Measurements from ENCODE around the gene CACNA2D1. TPM values are rescaled to one million over a fixed set of nuclear protein-coding genes. Genes with fewer than 3 reads are reported as not detected.

Gene CACNA2D1
- total RNA-seq, 1 experiment from 2014 or later: 25.4 TPM

DNA sequence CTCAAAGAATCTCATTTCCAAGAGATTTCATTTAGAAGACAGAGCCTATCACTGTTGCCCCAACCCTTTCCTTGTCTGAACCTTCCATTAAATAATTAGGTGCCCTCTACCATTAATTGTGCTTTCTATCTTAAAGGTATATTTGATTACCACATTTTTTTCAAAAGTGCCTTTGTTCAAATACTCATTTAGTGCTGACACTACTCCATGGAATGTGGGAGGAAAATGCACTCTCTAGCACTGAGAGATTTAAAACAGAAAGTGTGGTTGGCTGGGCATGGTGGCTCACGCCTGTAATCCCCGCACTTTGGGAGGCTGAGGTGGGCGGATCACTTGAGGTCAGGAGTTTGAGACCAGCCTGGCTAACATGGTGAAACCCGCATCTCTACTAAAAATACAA lies 119.8 kb downstream of the CACNA2D1 start:
- Histone ChIP-seq H3K4me3 (no peak overlapping the region), H3K27me3 (no peaks in the 10 kb centered on the region), H3K27ac (no peak overlapping the region), H3K4me1 (peaks cover 3% of the 10 kb centered on the region; the same call in 1 of the 2 replicates), H3K36me3 (no peaks in the 10 kb centered on the region), H3K9me3 (replicated peaks) (no peaks in the 10 kb centered on the region)
- no peak for DNase-seq

DNA sequence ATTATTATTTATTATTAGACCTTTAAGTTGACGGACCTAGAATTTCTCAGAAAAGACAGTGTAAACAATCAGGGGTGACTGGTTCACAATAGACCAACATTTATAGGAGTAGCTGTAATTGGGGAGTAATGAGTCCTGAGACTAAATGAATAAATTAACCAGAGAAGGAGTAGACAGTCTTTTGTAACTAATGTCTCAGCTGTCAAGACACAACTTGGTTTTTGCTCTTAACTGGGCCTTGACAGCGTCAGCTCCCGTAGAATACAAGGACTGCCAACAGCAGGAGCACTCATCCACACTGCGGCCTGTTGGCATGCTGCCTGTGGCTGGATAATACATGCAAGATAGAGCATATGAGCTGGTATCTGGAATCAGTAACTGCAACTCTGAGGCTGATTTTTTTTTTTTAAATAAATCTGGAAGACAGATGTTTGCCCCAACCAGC lies 123.9 kb downstream of the CACNA2D1 start:
- Histone ChIP-seq H3K27ac (no peak overlapping the region), H3K4me1 (no peaks in the 10 kb centered on the region), H3K4me3 (no peak overlapping the region), H3K27me3 (no peaks in the 10 kb centered on the region), H3K36me3 (no peaks in the 10 kb centered on the region), H3K9me3 (replicated peaks) (no peaks in the 10 kb centered on the region)
- peak; percentile 79 to 80 for DNase-seq

DNA sequence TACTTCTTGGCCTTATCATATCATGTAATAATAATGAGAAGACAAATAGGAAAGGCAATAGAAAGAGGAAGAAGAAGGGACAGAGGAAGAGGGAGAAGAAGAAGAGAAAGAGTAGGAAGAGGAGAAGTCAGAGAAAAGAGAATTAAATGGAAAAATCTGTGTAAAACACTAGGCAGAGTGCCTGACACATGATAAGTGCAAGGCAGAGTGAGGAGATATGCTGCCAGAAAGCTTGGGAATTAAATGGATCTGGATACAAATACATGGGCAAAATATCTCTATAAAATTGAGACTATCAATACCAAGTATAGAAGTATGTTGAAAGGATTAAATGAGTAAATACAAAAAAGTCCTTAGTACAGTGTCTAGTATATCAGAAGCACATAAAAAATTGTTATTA lies 124.8 kb downstream of the CACNA2D1 start:
- no peaks in the 10 kb centered on the region for H3K4me1 ChIP-seq

DNA sequence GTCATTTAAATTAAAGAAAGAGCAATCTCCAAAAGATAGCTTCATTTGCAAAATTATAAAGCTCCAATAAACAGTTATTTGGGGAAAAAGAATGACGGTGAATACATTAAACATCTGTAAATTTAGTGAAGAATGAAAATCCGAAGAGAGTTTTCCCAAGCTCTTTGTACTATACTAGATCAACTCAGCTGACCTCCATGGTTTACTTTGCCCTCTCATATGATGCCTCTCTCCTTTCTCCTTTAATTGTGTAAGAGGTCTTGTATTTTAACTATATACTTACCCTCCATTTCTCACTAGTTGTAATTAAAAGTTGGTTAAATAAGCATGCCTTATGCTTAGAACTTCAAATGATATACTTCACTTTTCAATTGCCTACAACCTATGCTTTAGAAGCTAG lies 125.8 kb downstream of the CACNA2D1 start:
- Histone ChIP-seq H3K36me3 (no peaks in the 10 kb centered on the region; the same call in 1 of the 2 replicates), H3K27me3 (no peaks in the 10 kb centered on the region), H3K4me1 (peaks cover 5% of the 10 kb centered on the region; the same call in 1 of the 2 replicates), H3K27ac (no peak overlapping the region), H3K9me3 (replicated peaks) (no peaks in the 10 kb centered on the region), H3K4me3 (no peak overlapping the region)
- no peak for DNase-seq

More for the DNA sequence above, 124.8 kb downstream of the CACNA2D1 start:
- Histone ChIP-seq H3K27me3 (no peaks in the 10 kb centered on the region), H3K27ac (no peak overlapping the region), H3K4me3 (no peak overlapping the region), H3K9me3 (replicated peaks) (no peaks in the 10 kb centered on the region), H3K36me3 (no peaks in the 10 kb centered on the region; the same call in 1 of the 2 replicates)
- no peak for DNase-seq

DNA sequence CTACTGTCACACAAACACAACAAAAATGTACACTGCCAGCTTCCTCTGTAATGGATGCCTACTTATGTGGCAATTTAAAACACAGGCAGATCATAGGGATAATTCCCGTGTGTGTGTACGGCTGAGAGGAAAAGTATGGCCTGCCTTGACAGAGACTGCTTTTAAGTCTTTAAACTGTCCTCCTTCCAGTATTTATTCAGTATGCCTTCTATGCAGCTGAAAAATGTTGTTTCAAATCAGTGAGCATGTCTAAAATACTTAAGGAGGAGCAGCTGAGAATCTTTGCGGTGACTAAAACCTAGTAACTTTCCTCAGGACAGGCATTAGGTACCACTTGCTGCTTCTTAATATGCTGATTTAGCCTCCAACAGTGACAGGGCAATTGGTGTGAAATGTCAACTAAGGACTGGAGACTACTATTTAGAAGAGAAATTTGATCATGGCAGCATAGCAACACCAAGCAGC lies 126.3 kb downstream of the CACNA2D1 start:
- Histone ChIP-seq H3K27ac (no peak overlapping the region), H3K4me1 (peaks cover 5% of the 10 kb centered on the region; the same call in 1 of the 2 replicates), H3K9me3 (replicated peaks) (no peaks in the 10 kb centered on the region), H3K4me3 (no peak overlapping the region), H3K27me3 (no peaks in the 10 kb centered on the region), H3K36me3 (no peaks in the 10 kb centered on the region; the same call in 1 of the 2 replicates)
- DNase-seq: peak in 1 of 2 experiments; percentile 19

DNA sequence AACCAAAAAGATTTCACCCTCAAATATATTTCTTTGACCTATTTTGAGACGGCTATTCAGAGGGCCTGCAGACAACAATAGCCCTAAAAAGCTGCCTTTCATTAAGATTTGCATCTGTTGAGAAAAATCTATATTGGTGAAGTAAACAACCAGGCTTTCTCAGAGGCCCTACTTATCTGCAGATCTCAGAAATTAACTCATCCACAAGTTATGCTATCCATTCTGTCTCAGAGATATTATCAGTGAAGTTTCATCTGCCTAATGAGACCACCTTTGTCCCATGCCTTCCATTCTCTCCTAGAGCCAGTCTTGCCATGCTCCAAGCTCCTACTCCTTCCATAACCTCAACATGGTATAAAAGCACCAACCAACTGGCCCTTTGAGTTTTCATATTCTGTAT lies 130.3 kb downstream of the CACNA2D1 start:
- H3K4me1 ChIP-seq: peaks cover 5% of the 10 kb centered on the region; the same call in 1 of the 2 replicates
- H3K4me3 ChIP-seq: no peak overlapping the region
- H3K27ac ChIP-seq: peak overlapping the region; percentile 9; the same call in 1 of the 2 replicates
- no peaks in the 10 kb centered on the region for H3K27me3 ChIP-seq
- H3K36me3 ChIP-seq: no peaks in the 10 kb centered on the region; the same call in 1 of the 2 replicates
- peak in 1 of 2 experiments; percentile 24 for DNase-seq
- H3K9me3 ChIP-seq (replicated peaks): no peaks in the 10 kb centered on the region

DNA sequence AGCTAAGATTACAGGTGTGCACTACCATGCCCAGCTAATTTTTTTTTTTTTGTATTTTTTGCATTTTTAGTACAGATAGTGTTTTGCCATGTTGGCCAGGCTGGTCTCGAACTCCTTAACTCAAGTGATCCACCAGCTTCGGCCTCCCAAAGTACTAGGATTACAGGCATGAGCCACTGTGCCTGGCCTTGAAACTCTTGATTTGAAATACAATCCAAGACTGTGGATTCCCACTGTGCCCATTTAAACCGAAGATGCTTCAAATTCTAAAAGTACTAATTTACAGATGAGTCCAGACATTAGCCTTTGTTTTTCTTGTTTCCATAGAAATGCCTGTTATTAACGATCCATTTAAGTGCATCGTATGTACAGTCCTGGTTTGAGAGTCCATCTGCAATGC lies 130.9 kb downstream of the CACNA2D1 start:
- Histone ChIP-seq H3K27ac (peak overlapping the region; percentile 9; the same call in 1 of the 2 replicates), H3K4me3 (no peak overlapping the region), H3K4me1 (peaks cover 5% of the 10 kb centered on the region; the same call in 1 of the 2 replicates), H3K9me3 (replicated peaks) (no peaks in the 10 kb centered on the region), H3K36me3 (peaks cover under 1% of the 10 kb centered on the region; the same call in 1 of the 2 replicates), H3K27me3 (no peaks in the 10 kb centered on the region)
- no peak for DNase-seq

DNA sequence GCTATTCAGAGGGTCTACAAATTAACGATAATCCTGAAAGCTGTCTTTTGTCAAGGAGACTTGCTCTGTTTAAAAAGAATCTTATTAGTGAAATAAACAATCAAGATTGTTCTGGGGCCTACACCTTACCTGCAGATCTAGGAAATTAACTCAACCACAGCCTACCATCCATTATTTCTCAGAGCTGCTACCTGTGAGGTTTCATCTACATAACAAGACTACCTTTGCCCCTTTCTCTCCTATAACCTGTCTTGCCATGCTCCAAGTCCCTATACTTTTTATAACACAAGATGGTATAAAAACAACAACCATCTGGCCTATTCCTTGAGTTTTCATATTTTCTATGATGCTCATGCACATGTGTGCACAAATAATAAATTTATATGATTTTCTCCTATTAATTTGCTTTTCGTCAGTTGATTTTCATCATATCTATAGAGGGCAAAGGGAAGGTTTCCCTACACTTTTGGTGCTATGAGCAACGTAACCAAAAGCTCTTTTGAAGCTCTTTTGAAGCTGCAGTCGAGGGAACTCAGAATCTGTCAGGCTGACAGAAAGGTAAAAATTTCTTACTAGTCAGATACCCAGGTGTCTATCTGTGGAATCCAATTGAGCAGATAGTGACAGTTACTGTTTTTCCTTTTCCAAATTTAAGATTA lies 138.1 kb downstream of the CACNA2D1 start:
- H3K4me3 ChIP-seq: no peak overlapping the region
- H3K27ac ChIP-seq: no peak overlapping the region
- DNase-seq: no peak
- H3K36me3 ChIP-seq: peaks cover 2% of the 10 kb centered on the region; the same call in 1 of the 2 replicates
- H3K4me1 ChIP-seq: no peaks in the 10 kb centered on the region
- no peaks in the 10 kb centered on the region; the same call in 1 of the 2 replicates for H3K9me3 ChIP-seq (replicated peaks)
- H3K27me3 ChIP-seq: no peaks in the 10 kb centered on the region

DNA sequence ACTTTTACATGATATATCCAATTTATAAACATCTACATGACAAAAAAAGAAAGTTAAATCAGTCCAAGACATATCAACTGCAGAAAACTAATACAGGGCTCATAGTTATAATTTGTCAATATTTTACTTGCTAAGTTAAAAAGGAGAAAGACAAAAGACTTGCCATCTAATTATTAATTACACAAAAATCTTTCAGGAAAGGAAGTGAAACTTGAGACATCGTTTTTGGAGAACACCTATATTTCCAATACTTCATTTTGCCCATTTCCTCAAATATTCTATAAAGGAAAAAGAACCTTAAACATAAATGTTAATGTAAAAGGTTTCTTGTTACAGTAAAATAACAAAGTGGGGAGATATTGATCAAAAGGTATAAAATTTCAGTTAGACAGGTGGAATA lies 148.7 kb downstream of the CACNA2D1 start:
- DNase-seq: no peak
- H3K4me1 ChIP-seq: no peaks in the 10 kb centered on the region
- peaks cover 3% of the 10 kb centered on the region; the same call in 1 of the 2 replicates for H3K9me3 ChIP-seq (replicated peaks)
- no peaks in the 10 kb centered on the region for H3K36me3 ChIP-seq
- no peaks in the 10 kb centered on the region for H3K27me3 ChIP-seq
- no peak overlapping the region for H3K27ac ChIP-seq
- no peak overlapping the region for H3K4me3 ChIP-seq

DNA sequence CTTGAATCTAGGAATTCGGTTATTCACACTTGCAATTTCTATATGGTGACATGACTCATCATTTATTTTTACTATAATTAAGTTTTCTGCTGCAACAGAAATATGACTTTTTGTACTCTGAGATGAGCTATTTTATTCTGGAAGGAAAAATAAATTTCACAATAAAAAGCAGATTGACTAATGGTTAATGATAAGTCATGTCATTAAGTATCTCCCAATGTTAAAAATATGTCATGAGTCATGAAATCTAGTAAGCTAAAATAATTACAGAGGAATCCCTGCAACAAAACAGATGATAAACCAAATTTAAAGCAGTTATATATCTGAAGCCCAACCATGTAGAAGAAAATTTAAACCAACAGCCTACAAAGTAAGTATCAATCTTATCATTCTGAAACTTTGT lies 149.2 kb downstream of the CACNA2D1 start:
- DNase-seq: no peak
- peaks cover 3% of the 10 kb centered on the region; the same call in 1 of the 2 replicates for H3K9me3 ChIP-seq (replicated peaks)
- no peaks in the 10 kb centered on the region for H3K36me3 ChIP-seq
- no peaks in the 10 kb centered on the region for H3K4me1 ChIP-seq
- H3K4me3 ChIP-seq: no peak overlapping the region
- no peak overlapping the region for H3K27ac ChIP-seq
- no peaks in the 10 kb centered on the region for H3K27me3 ChIP-seq

DNA sequence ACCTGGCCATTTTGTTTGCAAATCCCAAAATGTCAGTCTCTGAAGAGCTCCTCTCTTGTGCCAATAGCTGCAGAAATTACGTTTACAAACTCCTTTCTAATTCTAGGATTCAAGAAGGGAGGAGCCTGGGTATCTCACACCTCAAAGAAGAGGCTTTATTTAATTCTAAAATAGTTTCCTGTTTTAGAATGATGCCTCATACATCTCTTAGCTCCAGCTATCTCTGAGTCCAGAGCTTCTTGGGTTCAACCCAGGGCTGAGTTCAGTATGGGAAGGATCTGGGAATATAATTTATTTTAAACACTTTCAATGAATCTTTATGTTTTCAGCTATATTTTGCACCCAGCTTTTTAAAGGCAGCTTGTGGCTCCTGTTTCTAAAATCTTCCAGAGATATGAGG lies 150.1 kb downstream of the CACNA2D1 start:
- Histone ChIP-seq H3K27ac (no peak overlapping the region), H3K36me3 (no peaks in the 10 kb centered on the region), H3K4me3 (no peak overlapping the region), H3K27me3 (no peaks in the 10 kb centered on the region), H3K9me3 (replicated peaks) (peaks cover 3% of the 10 kb centered on the region; the same call in 1 of the 2 replicates), H3K4me1 (peaks cover 8% of the 10 kb centered on the region)
- DNase-seq: no peak

DNA sequence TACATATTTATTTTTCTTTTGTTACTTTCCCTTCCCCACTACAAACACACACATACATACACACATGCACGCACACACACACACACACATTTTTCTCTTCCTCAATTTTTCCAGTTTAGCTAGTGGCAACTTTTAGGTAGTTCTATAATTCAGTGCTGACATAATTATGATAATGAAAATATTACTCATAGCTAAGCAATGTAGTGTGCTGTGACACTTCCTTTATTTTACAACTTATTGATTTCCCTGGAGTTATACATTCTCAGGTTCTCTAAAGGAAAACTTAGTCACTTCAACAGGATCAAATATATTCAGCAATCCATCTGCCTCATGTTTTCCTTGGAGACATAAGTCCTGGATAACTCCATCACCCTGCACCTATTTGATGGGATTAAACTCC lies 151.6 kb downstream of the CACNA2D1 start:
- no peak for DNase-seq
- H3K4me1 ChIP-seq: peaks cover 12% of the 10 kb centered on the region
- no peaks in the 10 kb centered on the region for H3K27me3 ChIP-seq
- no peaks in the 10 kb centered on the region for H3K36me3 ChIP-seq
- H3K27ac ChIP-seq: no peak overlapping the region
- no peak overlapping the region for H3K4me3 ChIP-seq
- peaks cover 3% of the 10 kb centered on the region; the same call in 1 of the 2 replicates for H3K9me3 ChIP-seq (replicated peaks)

DNA sequence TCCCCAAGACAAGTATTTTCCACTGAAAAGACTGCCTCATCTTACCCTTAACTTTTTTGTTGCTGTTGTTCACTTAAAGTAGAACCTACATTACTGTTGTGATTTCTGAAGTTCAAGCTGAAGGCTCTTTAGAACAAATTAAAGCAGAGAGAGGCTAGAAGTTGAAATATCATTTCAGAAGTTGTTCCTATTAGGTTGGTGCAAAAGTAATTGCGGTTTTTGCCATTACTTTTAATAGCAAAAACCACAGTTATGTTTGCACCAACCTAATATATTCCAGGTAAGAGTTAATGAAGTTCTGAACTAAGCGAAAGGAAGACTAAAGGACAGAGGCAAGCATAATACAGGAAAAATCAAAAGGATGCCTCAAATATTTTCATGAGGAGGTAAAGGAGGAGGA lies 153.7 kb downstream of the CACNA2D1 start:
- no peak for DNase-seq
- peaks cover 15% of the 10 kb centered on the region for H3K4me1 ChIP-seq
- no peak overlapping the region for H3K4me3 ChIP-seq
- H3K36me3 ChIP-seq: no peaks in the 10 kb centered on the region
- no peaks in the 10 kb centered on the region; the same call in 1 of the 2 replicates for H3K9me3 ChIP-seq (replicated peaks)
- H3K27ac ChIP-seq: no peak overlapping the region
- no peaks in the 10 kb centered on the region for H3K27me3 ChIP-seq

DNA sequence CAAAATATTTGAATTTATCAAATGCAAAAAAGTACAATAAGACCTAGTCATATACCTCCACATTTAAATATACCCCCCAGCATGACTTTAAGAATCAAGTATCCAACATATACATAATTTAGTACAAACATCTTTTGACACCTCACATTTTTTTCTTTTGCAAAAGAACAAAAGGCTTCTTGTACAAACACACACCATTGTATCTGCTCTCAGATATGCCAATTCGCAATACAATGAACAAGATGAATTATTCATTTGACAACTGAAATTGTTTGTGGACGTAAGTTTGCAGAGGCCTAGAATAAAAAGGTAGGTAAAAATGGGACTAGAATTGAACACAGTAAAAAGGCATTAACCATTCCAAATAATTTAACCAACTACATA lies 154.4 kb downstream of the CACNA2D1 start:
- Histone ChIP-seq H3K36me3 (no peaks in the 10 kb centered on the region), H3K27me3 (no peaks in the 10 kb centered on the region), H3K9me3 (replicated peaks) (no peaks in the 10 kb centered on the region; the same call in 1 of the 2 replicates), H3K4me1 (peaks cover 15% of the 10 kb centered on the region), H3K4me3 (no peak overlapping the region), H3K27ac (peak overlapping the region; percentile 25)
- no peak for DNase-seq

DNA sequence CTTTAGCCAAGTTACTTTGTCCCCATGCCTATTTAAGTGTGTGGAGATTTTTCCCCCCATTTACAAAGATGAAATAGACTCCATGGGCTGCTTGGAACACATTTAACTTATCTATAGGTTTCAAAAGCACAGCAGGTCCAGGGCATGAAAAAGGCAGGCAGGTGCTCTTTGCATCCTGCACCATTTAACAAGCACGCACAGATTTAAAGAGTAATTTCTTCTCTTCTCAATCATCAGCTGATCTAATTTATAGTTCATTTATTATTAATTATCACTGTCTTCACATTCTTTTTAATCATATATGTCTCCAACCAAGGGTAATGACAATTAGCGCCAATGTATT lies 156.8 kb downstream of the CACNA2D1 start:
- Histone ChIP-seq H3K4me1 (peaks cover 15% of the 10 kb centered on the region), H3K27ac (no peak overlapping the region), H3K27me3 (no peaks in the 10 kb centered on the region), H3K4me3 (no peak overlapping the region), H3K36me3 (no peaks in the 10 kb centered on the region), H3K9me3 (replicated peaks) (no peaks in the 10 kb centered on the region; the same call in 1 of the 2 replicates)
- no peak for DNase-seq
